NCI-H1092 treated with DMSO at 0.1 percent for 48 hours (cell line): ENCODE results near the gene ZNF446.
"Not testable (repeated sequence)": the region's sequence is repeated elsewhere in the genome, so short reads cannot be mapped to it uniquely, and the experiment has no call there.

Experiments used
- DNase-seq: peaks from one replicate; lab custom pipeline; 2025; lab: John Stamatoyannopoulos, UW

The ZNF446 gene

DNA sequence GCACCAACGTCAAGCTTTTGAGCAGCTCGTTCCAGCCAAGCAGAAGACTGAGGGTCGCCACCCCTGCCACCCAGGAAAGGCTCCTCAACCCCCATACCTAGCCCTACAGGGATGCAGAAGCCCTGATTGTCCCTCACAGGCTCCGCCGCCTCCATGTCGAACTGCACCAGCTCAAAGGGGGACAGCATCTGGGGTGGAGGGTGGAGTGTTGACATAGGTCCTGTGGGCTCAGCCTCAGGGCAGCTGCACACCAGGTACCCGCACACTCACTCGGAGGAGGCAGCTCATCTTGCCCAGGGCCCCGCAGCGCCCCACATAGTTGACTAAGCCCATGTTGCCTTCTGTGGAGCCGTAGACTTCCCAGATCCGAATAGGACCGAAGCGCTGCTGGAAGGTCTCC is 24.1 kb downstream of the ZNF446 start:
- no peak for DNase-seq

DNA sequence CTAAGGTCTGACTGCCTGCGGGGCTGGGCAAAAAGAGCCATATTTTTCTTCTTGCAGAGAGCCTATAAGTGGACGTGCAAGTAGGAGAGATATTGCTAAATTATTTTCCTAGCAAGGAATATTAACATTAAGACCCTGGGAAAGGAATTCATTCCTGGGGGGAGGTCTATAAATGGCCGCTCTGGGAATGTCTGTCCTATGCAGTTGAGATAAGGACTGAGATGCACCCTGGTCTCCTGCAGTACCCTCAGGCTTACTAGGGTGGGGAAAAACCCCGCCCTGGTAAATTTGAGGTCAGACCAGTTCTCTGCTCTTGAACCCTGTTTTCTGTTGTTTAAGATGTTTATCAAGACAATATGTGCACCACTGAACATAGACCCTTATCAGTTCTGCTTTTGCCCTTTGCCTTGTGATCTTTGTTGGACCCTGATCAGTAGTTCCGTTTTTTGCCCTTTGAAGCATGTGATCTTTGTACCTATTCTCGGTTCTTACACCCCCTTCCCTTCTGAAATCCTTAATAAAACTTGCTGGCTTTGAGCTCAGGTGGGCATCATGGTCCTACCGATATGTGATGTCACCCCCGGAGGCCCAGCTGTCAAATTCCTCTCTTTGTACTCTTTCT is 31.6 kb downstream of the ZNF446 start:
- DNase-seq, result not testable (repeated sequence)

GRCh38 chr19:58509731-58510083 is 33.6 kb downstream of the ZNF446 start:
- no peak for DNase-seq

DNA sequence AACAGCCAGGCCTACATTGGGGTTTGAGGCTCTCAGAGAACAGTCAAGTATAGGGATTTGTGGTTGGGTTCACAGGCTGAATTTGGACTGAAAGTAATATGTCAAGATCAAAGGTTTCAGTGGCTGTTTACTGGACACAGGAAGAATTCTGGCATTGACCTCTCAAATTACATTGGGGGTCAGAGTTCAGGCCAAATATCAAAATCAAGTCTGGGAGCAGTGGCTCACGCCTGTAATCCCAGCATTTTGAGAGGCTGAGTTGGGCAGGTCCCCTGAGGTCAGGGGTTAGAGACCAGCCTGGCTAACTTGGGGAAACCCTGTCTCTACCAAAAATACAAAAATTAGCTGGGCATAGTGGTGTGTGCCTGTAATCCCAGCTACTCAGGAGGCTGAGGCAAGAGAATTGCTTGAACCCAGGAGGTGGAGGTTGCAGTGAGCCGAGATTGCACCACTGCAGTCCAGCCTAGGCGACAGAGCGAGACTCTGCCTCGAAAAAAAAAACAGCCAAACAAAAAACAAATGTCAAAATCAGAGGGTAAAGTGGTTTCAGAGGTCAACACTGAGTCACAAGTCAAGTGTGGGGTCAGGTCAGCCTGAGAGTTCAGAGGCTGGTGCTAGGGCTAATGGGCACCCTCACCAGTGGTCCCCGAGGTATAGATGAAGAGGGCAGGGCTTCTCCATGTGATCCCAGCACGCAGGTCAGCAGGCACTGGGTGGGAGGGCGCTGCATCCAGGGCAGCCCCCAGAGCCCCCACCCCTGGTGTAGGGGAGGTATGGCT is 34.1 kb downstream of the ZNF446 start:
- DNase-seq, result no peak

GRCh38 chr19:58511353-58512208 is 35.4 kb downstream of the ZNF446 start, which contains the start of gene SLC27A5:
Gene SLC27A5, minus strand, starts transcription at chr19:58511992. Its CDS starts 37 bp downstream, at chr19:58511955.
- no peak for DNase-seq

GRCh38 chr19:58513213-58513693 is 37.1 kb downstream of the ZNF446 start:
- DNase-seq, result no peak

- DNase-seq, result peak; percentile 81
Measured at GRCh38 chr19:58513694-58514563, 37.8 kb downstream of the ZNF446 start.

DNA sequence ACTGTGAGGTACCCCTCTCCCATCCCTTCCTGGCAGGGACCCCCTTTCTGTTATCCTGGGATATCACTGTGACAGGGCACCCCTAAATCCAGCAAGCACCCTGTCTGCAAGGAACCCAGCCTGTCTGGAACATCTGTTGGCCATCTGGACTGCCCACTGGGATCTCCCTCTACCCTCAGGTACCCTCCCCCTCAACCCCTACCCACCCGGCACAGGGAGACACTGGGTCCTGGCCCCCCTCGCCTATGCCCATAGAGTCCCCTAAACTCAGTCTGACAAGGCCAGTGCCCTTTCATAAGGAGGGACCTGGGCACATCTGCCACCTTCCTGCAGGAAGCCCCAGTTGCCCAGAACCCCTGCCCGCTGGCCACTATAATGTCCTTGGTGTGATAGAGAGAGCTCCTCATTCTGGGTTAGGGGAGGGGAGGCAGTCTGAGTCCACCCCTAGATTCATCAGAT is 38.4 kb downstream of the ZNF446 start:
- DNase-seq, result no peak

DNA sequence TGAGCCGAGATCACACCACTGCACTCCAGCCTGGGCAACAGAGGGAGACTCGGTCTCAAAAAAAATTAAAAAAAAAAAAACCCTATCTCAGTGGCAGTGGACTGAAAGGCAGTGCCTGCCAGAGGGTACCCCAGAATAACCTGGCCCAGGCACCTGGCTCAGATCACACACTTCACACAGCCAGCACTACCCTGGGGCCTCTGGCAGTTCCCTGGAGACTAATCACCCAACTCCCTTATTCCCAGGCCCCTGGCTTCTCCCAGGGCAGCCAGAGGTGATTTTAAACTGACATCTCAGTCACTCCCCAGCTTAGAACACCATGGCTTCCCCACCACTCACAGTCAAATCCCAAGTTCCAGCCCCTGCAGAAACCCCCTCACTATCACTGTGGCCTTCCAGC is 39.1 kb downstream of the ZNF446 start:
- DNase-seq, result no peak

DNA sequence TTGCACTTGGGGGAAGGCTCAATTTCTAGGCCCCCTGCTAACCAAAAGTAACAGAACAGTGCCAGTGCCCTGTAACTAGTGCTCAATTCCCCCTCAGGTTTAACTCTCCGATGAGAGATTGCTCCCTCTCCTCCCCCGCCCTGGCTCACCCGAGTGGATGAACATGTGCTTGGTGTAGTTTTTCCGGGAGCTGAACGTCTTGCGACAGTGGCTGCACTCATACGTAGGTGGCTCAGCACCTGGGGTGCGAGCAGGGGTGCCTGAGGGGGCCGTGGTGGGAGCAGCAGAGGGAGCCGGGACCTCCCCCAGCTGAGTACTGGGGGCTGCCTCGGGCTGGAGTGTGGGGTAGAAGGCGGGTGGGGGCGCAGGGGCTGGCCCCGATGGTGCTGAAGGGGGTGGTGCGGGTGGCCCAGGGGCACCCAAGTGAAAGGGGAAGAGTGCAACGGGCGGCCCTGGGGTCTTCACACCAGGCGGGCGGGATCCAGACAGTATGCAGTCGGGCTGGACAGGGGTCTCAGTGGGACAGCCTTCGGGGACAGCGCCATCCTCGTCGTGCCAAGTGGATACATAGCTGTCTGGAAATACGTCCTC is 40.2 kb downstream of the ZNF446 start:
- DNase-seq, result no peak

DNA sequence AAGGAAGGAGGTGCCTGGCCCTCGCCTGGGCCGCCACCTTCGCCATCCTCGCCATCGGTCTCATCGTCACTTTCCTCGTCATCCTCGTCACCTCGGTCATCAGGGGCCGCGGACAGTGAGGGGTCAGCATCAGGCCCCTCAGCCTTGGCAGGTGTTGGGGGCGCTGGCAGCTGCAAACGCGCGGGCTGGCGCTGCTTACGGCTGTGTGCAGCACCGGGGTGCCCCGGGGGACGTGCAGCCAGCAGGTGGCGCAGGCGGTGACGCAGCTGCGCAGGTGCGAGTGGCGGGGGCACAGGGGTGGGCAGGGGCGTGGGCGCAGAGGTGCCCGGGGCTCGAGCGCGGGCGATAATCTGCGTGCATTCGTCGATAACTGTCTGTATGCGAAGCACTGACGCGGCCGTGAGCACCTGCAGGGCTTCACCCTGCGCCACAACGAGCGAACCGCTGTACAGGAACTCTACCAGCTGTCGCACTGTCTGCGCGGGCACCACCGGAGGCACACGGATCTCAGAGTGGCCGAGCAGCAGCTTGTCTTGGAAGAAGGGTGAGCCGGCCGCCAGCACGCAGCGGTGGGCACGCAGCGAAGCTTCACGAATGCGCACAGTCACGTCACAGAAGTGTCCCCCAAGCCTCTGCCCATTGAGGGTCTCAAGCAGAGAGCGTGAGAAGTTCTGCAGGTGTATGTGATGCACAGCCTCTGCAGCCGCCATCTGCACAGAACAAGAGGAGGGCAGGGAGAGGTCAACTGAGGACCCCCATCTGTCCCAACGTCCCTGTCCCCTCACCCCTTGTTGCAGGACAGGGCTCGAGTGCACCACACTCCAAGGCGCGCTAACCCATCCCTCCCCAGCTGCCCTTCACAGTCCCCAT is 41.0 kb downstream of the ZNF446 start:
- DNase-seq, result no peak

DNA sequence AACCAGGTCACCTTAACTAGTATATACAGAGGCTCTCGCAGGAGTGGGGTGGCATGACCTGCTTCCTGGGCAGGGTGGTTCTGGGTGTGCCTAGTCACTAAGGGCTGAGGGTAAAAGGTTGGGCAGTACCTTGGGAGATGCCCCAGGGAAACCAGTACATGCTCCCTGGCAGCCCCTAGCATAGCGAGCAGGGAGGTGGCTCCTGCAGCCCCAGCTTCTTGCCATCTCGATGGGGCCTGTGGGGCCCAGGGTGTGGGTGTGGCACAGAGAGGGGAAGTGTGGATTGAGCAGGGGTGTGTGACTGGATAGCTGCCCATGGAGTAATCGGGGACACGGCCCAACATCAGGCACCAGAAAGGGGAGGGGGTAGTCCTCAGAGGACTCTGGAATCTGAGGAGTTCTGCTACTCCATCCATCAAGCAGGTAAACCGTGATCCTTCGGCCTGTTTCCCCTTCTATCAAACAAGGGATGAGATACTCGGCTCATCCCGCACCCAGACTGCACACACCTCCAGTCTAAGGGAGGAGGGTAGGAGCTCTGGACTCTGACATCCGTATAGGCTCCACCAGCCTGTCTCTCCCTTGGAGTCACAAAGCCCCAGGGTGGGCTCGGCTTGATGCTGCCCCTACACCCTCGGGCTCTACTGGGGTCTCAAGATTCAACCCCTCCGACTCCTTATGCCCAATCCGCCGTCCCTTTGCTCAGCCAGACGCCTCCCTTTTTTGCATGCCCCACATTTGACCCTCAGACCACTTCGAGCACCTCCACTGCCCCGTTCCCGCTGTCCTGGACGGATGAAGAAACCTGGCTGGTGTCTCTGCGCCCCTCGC is 42.3 kb downstream of the ZNF446 start:
- no peak for DNase-seq

DNA sequence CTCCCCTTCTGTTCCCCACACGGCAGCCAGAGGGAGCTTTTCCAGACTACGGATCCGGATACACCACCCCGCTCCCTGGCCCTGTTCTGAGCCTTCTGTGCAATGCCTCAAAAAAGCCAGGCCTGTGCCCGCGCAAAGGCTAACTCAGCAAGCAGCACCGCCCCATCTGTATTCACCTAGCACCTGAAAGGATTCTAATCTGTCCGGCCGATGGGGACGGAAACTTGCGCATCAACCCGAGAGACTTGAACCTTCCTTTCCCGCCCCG is 42.9 kb downstream of the ZNF446 start:
- peak; percentile 54 for DNase-seq

GRCh38 chr19:58519355-58520256 is 43.5 kb downstream of the ZNF446 start, which contains the start of gene ZBTB45:
Gene ZBTB45, minus strand, starts transcription at chr19:58519810. Its CDS starts 2,137 bp downstream, at chr19:58517673.
- peak; percentile 93 for DNase-seq

DNA sequence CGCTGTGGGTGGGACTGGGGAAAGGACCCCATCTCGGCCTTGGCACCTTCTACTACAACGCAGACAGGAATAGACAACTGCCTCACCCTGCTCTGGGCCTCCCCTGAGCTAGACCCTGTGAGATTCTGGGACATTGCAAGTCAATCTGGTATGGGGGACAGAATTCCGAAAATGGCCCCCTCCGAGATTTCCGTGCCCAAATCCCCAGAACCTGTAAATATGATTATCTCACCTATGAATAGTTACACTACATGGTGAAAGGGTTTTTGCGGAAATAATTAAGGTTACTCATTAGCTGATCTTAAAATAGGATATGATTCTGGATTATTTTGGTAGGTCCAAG is 44.1 kb downstream of the ZNF446 start:
- no peak for DNase-seq

- DNase-seq, result no peak
Measured at GRCh38 chr19:58521651-58522050, 45.5 kb downstream of the ZNF446 start.

DNA sequence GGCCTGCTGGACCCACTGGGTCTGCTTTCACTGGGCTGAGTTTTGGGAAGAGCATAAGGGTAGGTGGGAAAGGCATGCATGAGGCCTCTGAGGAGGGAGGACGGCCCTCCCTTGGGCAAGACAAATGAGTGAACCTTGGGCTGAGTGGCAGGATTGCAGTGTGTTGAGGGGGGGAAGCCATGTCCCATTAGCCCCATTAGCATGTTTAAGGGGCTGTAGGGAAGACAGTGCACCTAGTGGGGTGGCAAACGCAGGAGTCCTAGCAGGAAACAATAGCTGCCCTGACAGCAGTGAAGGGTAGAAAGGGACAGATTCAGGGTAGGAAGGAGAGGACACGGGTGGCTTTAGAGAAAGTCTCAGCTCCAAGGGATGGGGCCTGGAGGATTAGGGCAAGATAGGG is 46.6 kb downstream of the ZNF446 start:
- DNase-seq, result no peak

DNA sequence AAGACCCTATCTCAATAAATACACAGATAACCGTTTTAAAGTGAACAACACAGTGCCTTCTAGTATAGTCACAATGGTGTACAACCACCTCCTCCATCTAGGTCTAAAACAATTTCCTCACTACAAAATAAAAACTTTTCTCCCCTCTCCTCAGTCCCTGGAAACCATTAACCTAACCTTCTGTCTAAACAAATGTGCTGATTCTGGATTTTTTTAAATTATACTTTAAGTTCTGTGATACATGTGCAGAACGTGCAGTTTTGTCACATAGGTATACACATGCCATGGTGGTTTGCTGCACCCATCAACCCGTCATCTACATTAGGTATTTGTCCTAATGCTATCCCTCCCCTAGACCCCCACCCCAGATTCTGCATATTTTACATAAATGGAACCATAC is 53.3 kb downstream of the ZNF446 start:
- no peak for DNase-seq
